HFFc6 (cell line): ENCODE data around the gene CMTM6. TPM values are rescaled to one million over a fixed set of nuclear protein-coding genes. Genes with fewer than 3 reads are reported as not detected.

Source experiments
- DNase-seq: peaks from one replicate; pipeline ENCODE4 v3.0.0-alpha.2; 2018
- H3K27ac Mint-ChIP-seq: 2 replicates; pipeline ENCODE4 v1.8.0; 2020; ENCODE audit warnings: mild to moderate bottlenecking, mixed read lengths
- H3K27me3 Mint-ChIP-seq: 2 replicates; pipeline ENCODE4 v1.8.0; 2021; ENCODE audit warnings: mild to moderate bottlenecking, moderate library complexity, mixed read lengths; ENCODE audit not compliant: insufficient read depth
- H3K36me3 Mint-ChIP-seq: 2 replicates; pipeline ENCODE4 v1.8.0; 2021; ENCODE audit warnings: low read depth, mixed read lengths
- H3K4me1 Mint-ChIP-seq: 2 replicates; pipeline ENCODE4 v1.8.0; 2020; ENCODE audit warnings: low read depth, mixed read lengths
- H3K4me3 Mint-ChIP-seq: 2 replicates; pipeline ENCODE4 v1.8.0; 2020; ENCODE audit warnings: mild to moderate bottlenecking, moderate library complexity, mixed read lengths
- H3K9me3 Mint-ChIP-seq: 2 replicates; pipeline ENCODE4 v1.8.0; 2020; ENCODE audit warnings: mild to moderate bottlenecking, mixed read lengths
- total RNA-seq, 6 experiments: library from RNA; stranded (reverse); fragmentation: NEBNext Ultra II Directional; extraction: Animal tissue kit (Norgen Biotek cat#: 25700); gene quantifications; 2 replicates in 1 of 6; 3 replicates in 5 of 6; pipeline ENCODE4 v1.2.3, GENCODE V29; 2021
- TF ChIP-seq, protein P1 (sequence below): fragments of 200-600 bp; sonication (generic); IDR thresholded peaks from 2 replicates; pipeline ENCODE4 v1.5.0; 2021; ENCODE audit warnings: antibody characterized with exemption, mild to moderate bottlenecking

The CMTM6 gene
- total RNA-seq, 6 experiments from 2014 or later, result 55.7 to 68.0 (median 62.7) TPM

DNA sequence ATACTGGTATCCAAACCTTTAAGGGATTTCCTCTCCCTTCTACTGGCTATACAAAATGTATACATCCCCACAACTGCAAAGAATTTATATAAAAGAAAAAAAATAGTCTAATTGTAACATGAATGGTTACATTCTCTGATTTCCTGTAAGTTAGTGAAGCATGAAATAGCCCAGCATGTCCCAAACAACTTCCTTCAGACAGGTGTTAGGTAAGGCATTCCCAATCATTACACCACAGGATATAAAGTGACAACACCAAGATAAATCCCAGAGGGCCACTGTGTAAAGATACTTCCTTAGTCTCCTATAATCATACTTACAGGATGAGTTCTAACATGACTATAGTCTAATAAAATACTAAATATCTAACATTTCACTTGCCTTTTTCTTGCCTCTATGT, 7.6 kb downstream of the CMTM6 start:
- Mint-ChIP-seq H3K36me3 (peaks cover 15% of the 10 kb centered on the region), H3K9me3 (no peaks in the 10 kb centered on the region), H3K27ac (no peak overlapping the region), H3K4me3 (no peak overlapping the region), H3K27me3 (no peaks in the 10 kb centered on the region), H3K4me1 (peaks cover 8% of the 10 kb centered on the region)
- TF ChIP-seq, protein P1, sequence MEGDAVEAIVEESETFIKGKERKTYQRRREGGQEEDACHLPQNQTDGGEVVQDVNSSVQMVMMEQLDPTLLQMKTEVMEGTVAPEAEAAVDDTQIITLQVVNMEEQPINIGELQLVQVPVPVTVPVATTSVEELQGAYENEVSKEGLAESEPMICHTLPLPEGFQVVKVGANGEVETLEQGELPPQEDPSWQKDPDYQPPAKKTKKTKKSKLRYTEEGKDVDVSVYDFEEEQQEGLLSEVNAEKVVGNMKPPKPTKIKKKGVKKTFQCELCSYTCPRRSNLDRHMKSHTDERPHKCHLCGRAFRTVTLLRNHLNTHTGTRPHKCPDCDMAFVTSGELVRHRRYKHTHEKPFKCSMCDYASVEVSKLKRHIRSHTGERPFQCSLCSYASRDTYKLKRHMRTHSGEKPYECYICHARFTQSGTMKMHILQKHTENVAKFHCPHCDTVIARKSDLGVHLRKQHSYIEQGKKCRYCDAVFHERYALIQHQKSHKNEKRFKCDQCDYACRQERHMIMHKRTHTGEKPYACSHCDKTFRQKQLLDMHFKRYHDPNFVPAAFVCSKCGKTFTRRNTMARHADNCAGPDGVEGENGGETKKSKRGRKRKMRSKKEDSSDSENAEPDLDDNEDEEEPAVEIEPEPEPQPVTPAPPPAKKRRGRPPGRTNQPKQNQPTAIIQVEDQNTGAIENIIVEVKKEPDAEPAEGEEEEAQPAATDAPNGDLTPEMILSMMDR, result no peak
- DNase-seq, result no peak

DNA sequence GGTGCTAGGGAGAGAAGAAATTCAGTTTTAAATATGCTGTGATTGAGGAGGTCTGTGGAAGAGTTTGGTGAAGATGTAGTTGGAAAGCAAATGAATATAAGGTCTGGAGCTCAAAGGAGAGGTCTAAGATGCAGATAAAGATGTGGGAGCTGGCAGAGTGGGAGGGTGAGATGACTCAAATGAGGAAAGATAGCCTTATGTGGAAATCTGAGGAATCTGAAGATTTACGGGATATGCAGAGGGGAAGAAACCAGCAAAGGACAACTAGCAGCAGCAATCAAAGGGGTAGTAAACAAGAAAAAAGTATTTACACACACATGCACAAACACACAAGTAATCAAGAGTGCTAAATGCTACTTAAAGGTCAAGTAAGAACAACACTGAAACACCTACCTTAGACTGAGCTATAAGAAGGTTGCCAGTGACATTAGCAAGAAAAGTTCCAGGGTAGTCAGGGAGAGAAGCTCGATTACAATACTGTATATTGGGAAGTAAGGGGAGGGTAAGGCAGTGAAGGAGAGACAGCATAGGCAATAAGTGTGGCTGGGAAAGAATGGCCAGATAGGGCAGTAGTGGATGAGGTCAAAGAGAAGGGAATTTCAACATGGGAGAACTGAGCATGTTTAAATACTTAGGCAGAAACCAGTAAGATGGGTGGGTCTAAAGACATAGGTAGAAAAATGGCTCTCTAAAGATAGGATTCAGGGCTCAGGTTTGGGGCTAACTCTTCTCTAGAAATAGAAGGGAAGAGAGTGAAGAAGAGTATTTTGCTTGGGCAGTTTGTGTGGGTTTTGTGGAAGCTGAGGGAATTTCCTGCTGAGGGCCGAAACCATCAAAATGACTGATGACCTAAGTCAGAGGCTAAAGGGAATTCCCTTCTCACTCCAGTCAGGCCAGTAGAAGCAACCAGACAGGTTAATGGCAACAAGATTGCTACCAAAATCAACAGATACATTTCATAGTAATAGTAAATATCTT, 8.9 kb downstream of the CMTM6 start:
- peaks cover 15% of the 10 kb centered on the region for H3K36me3 Mint-ChIP-seq
- H3K27ac Mint-ChIP-seq, result no peak overlapping the region
- no peaks in the 10 kb centered on the region for H3K4me1 Mint-ChIP-seq
- H3K4me3 Mint-ChIP-seq, result no peak overlapping the region
- H3K9me3 Mint-ChIP-seq, result no peaks in the 10 kb centered on the region
- TF ChIP-seq, protein P1, result no peak
- H3K27me3 Mint-ChIP-seq, result no peaks in the 10 kb centered on the region
- DNase-seq, result no peak

DNA sequence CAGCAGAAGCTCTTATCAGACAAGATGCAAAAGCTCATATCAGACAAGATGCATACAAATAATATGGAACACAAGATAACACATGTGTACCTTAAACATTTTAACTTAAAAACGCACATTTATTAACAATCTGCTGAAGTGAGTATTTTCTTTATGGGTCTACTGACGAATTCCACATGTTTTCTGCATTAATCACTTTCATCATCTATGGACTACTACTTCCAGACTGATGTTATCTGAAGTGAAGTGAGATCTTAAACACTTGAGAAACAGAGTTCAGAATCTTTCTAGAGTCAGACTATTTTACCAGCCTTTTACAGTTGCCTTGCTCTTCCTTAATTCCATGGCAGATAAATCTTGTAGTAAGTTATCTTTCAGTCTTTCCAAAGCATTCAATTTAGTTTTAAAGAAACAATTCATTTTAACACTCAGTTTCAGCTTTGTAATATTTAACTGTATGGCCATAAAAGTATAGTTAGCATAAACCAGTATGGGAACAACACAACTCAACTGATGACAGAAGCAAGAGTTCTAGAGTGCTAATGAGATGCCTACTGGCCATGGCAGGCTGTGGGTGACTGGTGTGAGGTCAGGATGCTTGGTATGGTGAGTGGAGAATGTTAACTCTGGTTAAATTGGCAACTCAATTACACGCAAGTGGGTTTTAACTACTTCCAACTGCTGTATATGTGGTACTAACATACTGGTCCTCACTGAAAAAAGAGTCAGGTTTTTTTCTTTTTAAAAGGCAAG, 9.8 kb downstream of the CMTM6 start:
- H3K4me3 Mint-ChIP-seq, result no peak overlapping the region
- H3K36me3 Mint-ChIP-seq, result peaks cover 16% of the 10 kb centered on the region
- H3K27me3 Mint-ChIP-seq, result no peaks in the 10 kb centered on the region
- peak; percentile 45 for DNase-seq
- no peaks in the 10 kb centered on the region for H3K9me3 Mint-ChIP-seq
- TF ChIP-seq, protein P1, result no peak
- H3K27ac Mint-ChIP-seq, result no peak overlapping the region
- H3K4me1 Mint-ChIP-seq, result no peaks in the 10 kb centered on the region

DNA sequence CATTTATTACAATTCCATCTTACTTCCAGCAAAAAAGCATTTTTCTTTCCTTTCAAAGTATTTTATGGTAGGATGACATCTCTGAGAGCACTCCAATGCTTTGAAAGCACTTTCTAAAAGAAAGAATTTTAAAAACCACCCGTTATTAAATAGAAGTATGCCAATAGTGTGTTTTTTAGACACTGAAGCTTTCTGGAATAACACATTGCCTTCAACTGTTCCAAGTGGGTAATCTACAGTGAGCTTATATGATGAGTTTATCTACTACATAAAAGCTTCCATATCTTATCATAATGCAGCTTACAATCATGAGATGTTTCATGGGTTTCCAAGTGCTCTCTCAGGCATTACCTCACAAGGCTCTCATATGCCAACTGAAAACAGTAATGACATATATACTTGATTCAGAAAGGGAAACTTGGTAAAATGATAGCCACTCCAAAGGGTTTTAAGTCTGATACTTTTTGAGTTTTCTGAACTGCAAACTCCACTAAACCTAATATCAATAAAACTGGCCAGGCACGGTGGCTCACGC, 14.1 kb downstream of the CMTM6 start:
- Mint-ChIP-seq H3K27ac (no peak overlapping the region), H3K4me3 (no peak overlapping the region), H3K36me3 (peaks cover 20% of the 10 kb centered on the region), H3K4me1 (no peaks in the 10 kb centered on the region), H3K9me3 (no peaks in the 10 kb centered on the region), H3K27me3 (no peaks in the 10 kb centered on the region)
- no peak for DNase-seq
- TF ChIP-seq, protein P1, result no peak

DNA sequence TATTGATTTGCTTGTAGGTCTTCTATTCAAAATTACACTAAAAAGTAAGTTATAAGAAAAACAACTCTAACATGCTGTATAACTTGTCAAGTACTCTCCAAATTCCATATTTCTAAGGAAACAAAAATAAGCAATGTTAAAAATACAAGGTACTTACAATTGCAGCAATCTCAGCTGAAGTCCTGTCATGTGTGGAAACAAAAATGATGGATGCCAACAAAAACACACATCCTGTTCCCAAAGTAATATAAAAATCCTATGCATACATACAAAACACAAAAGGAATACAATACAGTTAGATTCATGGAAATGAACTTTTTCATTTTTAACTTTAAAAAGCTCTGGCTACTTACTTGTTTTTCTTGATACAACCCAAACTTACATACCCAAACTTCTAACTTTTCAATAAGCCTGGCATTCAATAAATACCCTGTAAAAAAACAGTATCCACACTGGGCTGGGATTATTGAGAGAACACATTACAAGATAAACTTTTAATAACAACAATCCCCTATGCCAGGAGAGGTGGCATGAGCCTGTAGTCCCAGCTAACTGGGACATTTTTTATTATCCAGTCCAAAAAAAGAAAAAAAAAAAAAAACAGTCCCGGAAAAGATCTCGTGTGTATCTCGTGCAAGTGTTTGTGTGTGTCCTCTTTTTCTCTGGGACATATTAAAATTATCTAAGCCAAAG, 14.7 kb downstream of the CMTM6 start:
- no peak overlapping the region for H3K27ac Mint-ChIP-seq
- no peak for DNase-seq
- no peaks in the 10 kb centered on the region for H3K4me1 Mint-ChIP-seq
- TF ChIP-seq, protein P1, result no peak
- no peaks in the 10 kb centered on the region for H3K9me3 Mint-ChIP-seq
- peaks cover 21% of the 10 kb centered on the region for H3K36me3 Mint-ChIP-seq
- no peak overlapping the region for H3K4me3 Mint-ChIP-seq
- H3K27me3 Mint-ChIP-seq, result no peaks in the 10 kb centered on the region
